ENCODE measurements around the gene PATE1.
"Not testable (repeated sequence)": the region's sequence is repeated elsewhere in the genome, so short reads cannot be mapped to it uniquely, and the experiment has no call there.

Gene PATE1, protein sequence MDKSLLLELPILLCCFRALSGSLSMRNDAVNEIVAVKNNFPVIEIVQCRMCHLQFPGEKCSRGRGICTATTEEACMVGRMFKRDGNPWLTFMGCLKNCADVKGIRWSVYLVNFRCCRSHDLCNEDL

DNA sequence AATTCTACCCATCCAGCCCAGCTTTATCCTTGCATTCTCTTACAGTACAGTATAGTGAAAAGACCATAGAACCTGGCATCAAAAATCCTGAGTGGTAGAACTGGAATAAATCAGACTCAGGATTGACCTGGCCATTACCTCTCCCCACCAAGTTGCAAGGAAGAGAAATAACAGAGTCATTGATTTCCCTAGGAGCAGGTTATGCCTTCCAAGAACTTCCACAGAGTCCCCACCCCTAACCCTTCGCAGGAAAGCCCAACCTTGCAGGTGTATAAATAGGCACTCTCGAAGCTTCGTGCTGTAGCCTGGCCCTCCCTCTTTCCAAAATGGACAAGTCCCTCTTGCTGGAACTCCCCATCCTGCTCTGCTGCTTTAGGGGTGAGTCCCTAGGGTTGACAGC is at the start of gene PATE1:
Gene PATE1 (plus strand): TSS at position 301 of the 400 bp plus-strand sequence. CDS start 26 bp downstream, at position 327.
- no peak for DNase-seq

DNA sequence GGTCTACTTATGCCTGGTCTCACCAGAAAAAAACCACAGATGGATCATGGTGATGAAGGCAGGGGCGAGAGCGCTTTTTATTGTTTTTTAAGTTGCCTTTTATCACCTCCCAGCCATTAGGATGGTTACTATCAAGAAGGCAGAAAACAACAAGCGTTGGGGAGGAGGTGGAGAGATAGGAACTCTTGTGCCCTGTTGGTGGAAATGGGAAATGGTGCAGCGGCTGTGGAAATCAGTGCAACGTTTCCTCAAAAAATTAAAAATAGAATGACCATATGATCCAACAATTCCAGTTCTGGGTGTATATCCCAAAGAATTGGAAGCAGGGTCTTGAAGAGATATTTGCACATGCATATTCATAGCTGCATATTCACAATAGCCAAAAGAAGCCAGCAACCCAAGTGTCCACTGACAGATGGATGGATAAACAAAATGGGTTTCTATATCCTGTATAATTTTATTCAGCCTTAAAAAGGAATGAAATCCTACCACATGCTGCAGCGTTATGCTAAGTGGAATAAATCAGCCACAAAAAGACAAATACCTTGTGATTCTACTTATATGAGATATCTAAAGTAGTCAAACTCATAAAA is 45.0 kb upstream of the PATE1 start:
- DNase-seq, result no peak

DNA sequence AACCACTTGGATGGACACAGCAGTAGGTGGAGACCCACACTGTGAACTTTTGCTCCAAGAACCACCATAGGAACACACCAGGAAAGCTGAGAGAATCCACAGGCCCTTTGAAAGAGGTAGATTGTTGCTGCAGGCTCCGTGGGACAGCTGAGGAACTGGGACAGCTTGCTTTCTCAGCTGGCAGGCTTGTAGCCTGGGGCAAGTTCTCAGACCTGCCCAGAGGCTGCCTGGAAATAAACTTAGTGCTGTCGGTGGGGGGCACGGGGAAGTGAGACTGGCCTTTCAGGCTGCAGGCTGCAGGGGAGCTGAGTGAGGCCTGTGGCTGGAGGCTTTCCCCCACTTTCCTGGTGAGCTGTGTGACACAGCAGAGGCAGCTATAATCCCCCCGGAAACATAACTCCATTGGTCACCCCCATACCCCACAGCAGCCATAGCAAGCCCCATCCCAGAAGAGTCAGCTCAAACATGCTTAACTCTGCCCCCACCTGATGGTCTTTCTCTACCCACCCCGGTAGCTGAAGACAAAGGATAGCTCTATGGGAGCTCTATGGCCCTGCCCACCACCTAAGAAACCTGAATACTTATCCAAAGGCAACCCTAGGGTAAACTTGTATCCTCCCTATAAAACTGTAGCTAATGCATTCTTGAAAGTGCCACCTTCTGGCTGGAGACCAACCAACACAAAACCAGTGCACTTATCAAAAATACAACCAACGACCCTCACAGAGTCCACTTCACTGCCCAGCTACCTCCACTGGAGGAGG is 44.0 kb upstream of the PATE1 start:
- DNase-seq, result no peak

DNA sequence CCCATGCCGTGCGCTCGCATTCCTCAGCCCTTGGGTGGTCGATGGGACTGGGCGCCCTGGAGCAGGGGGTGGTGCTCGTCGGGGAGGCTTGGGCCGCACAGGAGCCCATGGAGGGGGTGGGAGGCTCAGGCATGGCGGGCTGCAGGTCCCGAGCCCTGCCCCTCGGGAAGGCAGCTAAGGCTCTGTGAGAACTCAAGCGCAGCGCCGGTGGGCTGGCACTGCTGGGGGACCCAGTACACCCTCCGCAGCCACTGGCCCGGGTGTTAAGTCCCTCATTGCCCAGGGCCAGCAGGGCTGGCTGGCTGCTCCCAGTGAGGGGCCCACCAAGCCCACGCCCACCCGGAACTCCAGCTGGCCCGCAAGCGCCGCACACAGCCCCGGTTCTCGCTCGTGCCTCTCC is 41.4 kb upstream of the PATE1 start:
- DNase-seq, result not testable (repeated sequence)

DNA sequence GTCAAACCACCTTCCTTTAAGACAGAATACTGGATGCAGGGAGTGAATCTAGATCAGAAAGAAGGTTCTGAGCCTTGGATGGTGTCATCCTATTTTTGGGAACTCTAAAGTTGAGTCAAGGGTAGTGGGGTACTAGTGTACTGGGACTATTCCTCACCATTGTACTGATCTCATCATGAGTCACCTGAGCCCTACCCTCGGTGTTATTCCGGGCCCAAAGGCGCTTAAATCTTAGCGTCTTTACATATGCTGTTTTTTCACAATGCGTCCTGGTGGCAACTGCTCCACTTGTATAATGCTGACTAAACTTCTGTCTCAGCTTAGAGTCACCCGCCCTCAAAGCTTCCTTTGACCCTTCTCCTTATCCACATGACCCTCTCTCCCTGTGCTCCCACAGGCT is 25.3 kb upstream of the PATE1 start:
- DNase-seq, result no peak

DNA sequence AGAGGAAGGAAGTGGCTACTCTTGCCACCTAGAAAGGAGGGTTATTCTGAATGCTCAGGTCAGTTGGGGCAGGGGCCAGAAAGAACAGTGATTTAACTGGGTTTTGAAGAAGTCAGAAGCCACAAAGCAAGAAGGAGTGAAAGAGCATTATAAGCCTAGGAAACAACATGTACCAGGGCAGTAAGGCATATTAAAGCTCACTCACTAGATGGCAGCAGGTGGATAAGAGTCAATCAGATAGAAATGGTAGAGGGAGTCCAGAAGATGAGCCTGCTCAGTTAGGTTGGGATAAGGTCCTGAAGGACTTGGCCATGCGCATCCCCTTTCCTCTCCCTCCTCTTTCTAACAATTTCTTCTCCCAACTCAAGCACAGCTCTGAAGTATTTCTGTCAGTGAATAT is 22.0 kb upstream of the PATE1 start:
- no peak for DNase-seq

DNA sequence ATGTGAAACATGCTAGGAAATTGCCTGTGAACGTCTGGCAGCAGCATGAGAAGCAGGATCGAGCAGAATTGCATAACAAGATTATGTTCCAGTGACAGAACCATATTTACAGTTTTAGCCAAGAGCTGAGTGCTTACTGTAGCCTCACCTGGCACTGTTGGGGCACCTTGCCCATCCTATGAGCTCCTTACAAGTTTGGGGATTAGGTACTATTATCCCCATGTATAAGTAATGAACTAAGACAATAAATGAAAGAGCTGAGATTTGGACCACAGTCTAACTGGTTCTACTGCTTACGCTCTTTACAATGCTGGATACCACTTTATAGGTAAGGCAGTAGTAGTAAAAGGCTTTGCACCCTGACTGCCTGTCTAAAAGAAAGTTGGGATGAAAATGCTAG is 17.1 kb upstream of the PATE1 start:
- no peak for DNase-seq

DNA sequence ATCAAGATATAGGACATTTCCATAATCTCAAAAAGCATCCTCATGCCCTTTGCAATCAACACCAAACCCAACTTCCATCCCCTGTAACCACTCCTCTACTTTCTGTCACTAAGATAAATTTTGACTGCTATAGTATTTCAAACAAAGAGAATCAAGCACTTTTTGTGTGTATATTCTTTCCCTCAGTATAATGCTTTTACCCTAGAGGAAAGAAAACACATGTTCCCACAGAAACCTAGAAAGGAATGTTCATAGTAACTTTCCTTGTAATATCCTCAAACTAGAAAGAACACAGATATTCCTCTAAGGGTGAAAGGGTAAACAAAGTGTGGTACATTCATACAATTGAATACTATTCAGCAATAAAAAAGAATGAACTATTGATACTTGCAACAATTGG is 5.5 kb upstream of the PATE1 start:
- DNase-seq, result no peak

DNA sequence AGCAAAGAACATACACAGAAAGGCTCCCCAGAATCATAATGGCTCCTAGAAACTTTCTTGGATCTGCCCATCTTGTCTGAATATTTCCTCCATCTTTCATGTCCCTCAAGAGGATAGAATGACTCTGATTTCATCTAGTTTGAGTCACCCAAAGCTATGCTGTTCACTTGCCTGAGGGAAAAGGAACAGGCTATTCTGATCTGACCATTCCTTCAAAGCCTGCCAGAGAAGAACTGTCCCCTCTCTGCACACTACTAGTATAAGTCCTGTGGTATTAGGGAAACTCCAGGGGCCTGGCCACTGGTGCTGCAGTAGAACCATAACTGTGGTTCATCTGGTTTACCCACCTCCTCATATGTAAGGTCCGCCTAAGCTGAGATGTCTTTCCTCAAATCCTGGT is 2.4 kb upstream of the PATE1 start:
- no peak for DNase-seq

DNA sequence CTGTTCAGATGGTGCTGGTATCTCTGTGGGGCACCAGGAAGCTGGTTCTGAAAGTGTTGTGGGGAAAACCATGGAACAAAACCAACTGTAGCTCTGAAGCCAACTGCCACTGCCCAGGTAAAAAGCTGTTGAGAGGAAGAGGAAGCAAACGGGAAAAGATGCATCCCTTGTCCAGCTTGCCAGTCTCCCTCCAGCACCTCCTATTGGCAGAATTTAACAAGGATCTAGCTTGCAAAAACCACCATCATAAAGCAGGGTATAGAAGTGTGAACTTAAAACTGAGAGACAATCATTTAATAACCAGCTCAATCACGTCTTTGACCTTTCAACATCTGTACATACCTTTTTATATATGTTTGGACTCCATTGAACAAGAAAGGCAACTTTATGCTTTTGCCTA is 4.5 kb downstream of the PATE1 start:
- no peak for DNase-seq

DNA sequence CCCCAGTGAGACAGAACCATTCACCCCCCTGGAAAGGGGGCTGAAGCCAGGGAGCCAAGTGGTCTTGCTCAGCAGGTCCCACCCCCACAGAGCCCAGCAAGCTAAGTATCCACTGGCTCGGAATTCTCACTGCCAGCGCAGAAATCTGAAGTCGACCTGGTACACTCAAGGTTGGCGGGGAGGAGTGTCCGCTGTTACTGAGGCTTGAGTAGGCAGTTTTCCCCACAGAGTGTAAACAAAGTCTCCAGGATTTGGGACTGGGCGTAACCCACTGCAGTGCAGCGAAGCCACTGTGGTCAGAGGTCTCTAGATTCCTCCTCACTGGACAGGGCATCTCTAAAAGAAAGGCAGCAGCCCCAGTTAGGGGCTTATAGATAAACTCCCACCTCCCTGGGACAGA is 10.0 kb downstream of the PATE1 start:
- DNase-seq, result no peak

DNA sequence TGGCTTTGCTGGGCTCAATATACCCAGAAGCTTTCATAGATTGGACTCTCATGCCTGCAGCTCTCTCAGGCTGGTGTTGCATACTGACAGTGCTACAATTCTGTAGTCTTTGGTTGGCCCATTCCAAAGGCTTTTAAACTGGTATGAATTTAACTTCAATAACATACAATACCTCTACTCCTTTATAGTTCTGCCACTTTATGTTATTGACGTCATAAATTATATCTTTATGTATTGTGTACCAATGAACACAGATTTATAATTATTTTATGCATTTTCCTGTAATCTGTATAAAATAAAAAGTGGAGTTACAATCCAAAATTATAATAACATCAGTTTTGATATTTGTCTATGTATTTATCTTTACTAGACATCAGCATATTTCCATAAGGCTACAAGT is 16.4 kb downstream of the PATE1 start:
- DNase-seq, result no peak

DNA sequence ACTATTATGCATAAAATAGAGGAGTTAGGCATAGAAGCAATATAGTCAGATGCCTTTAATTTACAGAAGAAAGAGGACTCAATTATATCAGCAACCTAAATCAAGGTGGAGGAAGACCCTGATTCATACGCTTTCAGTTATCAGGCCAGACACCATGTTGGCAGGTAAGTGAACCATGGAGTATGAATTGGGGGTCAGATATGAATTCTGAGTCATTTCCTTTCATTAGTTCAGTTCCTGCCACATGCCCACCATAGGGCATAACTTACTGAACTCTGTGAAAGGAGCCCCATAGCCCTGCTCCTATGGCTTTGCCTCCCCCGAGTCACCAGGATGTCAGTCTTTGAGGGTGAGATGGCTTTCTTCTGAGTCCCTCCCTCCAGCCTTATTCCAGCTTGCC is 17.4 kb downstream of the PATE1 start:
- no peak for DNase-seq

DNA sequence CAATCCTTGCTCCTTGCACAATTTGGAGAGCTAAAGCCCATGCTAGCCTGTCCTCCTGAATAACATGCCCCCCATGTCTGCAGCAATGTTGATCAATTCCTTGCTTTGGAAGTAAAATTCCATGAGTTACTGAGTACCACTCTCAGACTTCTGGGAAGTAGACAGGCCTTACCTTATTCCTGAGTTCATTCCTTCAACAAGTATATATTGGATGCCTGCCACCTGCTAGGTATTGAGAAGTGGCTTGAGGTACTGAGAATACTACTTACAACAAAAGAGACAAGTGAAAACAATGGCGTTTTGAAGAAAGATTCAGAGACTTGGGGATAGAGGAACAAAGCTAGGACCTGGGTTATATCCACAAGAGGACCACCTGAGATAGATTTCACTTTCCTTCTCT is 20.2 kb downstream of the PATE1 start:
- DNase-seq, result no peak

DNA sequence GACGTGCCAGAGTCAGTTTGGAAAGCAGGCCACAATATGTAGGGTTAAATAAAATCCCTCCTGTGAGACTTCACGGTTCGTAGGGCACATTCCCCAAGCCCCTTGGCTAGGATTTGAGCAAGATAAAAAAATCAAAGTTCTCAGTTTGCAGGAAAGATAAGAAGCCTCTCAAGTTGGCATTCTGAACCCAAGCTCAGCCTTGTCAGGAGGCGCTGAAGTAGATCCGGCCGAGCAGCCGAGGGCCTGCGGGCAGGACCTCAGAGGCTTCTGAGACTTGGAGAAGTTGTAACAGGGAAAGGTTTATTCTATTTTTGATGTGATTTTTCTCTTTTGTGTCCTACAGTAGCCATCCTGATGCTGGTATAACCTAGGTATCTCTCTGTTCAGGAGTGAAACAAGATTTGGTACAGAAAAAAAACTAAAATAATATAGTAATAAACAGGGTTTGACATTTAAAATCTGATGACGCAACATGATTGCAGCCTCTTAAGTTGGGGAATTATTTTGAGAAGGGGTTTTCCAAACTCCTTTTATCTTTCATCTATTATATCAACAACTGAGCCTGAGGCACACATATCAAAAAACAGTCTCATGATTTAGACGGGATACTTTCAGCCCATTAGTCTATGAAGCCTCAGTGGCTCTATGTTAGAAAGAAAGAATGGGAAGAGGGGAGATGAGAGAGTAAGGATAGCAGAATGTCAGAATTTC is 22.4 kb downstream of the PATE1 start:
- DNase-seq, result no peak

DNA sequence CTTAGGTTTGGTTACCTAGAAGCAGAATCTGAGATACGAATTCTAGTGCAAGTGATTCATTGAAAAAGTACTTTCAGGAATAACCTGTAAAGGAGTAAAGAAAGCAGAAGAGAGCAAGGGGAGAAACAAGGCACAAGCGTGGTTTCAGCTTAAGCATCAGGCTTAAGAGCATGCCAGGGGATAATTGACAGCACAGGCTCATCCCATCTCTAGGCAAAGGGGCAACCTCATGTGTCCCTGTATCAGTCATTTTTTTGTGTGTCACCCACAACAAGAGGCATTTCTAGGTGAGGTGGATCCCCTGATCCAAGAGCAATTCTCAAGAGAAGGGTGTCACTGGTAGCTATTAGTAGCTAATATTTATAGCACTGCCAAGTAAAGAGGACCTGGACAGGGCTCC is 24.5 kb downstream of the PATE1 start:
- no peak for DNase-seq

DNA sequence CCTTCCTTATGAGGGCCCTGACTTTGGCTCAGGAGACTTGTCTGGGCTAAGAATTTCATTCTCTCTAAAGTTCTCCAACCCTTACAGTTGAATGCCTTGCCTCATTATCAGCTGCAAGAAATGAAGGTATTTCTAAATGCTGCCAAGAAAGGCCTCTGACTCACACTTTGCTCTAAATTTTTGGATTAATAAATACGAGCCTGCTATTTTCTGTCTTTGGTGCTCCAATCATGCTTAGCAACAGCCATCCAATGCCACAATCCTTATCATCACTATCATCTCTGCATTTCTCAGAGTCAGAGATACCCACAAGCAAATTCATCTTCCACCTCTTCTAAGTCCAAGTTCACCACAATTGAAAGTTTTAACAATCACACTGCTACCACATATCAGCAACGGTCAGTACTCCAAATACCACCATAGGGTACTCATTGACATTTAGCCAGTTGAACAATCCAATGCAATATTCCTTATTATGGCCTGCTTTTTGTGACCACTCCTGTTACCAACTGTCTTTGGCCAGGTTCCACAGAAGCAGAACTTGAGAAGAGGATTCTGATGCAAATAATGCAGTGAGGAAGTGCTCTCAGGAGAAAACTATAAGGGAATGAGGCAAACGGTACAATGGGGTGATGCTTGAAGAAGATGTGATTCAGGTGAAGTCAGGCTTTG is 26.9 kb downstream of the PATE1 start:
- no peak for DNase-seq

DNA sequence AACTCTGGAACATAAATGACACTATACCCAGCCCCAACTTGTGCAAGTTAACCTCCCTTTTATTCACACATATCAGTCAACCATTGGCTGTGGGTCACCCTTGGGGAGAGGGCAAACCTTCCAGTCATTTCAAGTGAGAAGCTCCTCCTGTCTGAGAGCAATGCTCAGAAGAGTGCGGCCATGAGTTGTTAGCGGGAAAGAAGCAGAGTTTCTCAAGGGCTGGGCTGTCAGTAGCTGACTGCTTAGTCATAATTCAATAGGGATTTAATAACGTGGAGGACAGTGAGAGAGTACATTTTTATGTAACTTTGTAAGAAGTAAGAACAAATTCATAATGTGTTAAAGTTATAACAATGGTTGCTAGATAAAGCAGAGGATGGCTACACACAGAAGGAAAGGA is 27.4 kb downstream of the PATE1 start:
- no peak for DNase-seq

DNA sequence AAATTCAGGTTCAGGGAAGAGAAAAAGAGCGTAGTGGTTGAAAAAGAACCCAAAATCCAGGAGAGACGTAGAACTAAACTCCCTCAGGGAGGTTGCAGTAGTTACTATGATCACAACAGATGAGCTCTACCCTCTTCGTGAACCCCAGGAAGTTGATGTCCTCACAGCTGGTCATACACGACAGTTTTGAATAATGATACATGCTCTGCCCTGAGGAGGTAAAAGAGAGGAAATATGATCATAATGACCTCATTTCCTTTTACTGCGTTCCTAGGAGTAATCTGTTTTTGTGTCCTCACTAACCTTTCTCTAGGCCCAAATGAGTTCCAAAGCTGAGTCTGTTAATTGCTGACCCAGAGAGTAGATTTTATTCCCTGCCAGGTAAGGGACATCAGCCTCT is 31.2 kb downstream of the PATE1 start:
- no peak for DNase-seq

DNA sequence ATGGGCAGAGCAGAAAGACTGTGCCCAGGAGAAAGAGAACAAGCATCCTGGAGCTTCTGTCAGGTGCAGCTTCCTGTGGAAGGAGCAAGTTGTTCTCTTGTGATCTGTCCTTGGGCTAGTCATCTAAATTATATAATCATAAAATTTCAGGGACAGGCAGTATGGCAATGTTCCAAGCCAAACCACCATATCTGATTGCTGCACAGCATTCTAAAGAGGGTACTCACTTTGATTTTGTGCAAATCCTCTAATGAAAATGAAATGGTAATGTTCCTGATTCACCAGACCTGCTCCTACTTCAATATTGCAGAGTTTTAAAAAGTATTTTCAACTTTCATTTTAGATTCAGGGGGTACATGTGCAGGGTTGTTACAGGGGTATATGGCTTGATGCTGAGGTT is 32.6 kb downstream of the PATE1 start, which contains the start of gene PATE2:
Gene PATE2 (minus strand): TSS at position 101 of the 400 bp plus-strand sequence. CDS start 55 bp downstream, at position 46.
- no peak for DNase-seq

DNA sequence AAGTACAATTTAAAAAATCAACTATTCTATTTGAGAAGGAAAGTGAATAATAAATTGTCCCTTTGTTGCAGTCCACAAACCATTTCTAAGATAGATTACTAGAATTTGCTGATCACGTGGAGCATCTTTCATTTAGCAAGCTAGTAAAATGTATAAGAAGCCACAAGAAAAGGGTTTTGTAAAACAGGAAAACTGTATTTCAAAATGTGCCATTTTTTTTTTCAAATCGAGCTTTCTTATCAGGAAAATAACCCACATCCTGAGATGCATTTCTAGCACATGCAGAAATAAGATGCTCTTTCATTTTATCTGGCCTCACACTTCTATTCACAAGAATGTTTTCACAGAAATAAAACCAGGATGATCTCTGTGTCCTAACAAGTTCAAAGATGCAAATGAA is 38.6 kb downstream of the PATE1 start:
- no peak for DNase-seq

DNA sequence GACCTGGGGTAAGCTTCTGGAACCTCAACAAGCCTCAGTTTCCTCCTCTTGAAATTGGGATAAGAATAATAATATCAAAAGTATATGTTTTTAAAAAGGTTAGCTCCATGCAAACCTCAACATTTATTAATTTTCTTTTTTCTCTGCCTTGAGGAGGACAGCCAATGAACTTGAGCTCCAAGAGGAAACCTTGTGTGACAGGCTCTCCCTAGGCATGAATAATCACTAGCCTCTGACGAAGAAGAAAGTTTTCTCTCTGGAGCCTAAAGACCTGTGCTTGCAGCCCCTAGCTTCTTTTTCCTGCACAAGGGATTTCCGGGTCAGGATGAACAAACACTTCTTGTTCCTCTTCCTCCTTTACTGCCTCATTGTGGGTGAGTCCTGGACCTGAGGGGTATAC is 41.7 kb downstream of the PATE1 start, which contains the start of gene PATE3:
Gene PATE3 (plus strand): TSS at position 301 of the 400 bp plus-strand sequence. CDS start 25 bp downstream, at position 326.
- DNase-seq, result no peak

DNA sequence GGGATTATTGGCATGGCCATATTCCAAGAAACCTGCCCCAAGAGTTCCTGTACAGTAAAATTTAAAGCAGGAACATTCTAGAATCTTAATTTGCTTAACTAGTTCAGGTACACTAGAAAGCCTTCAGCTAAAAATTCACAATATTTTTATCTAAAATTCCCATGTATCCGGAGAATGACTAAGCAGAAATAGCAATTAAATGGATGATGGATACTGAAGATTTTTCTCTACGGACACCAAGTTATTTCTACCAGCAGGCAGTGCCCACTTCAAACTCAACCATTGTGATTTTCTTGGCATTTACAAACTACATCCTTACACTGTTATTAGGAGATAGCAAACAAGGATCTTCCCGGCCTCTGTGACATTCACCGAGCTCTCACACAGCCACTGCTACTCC is 44.7 kb downstream of the PATE1 start:
- no peak for DNase-seq

All from activated CD8-positive, alpha-beta memory T cell treated with anti-CD3 and anti-CD28 coated beads for 24 hours (primary cell).